Fibroblast of skin of back (primary cell): ENCODE data around the gene ZNF597.

Source experiments
- DNase-seq: peaks from one replicate; pipeline ENCODE4 v3.0.0-alpha.2; 2013

ZNF597 gene

DNA sequence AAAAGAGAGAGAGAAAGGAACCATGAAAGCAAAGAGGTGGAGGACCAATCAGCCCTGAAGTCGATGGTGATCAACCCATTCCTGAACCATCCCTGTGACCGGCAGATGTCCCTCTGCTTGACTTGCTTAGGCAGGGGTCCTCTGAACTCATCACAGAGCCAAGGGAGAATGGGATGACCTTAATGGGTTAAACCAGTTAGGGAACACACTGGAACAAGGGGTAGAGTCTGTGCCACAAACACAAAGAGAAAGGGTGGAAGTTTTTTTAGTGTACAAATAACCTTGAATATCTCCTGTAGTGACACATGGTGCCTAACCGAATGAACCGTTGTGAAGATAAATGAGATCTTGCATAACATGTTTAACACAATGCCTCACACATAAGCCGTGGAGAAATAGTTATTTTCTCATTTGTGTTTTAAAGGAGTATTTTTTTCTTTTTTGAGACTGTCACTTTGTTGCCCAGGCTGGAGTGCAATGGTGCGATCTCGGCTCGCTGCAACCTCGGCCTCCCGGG is 11.4 kb upstream of the ZNF597 start:
- no peak for DNase-seq

DNA sequence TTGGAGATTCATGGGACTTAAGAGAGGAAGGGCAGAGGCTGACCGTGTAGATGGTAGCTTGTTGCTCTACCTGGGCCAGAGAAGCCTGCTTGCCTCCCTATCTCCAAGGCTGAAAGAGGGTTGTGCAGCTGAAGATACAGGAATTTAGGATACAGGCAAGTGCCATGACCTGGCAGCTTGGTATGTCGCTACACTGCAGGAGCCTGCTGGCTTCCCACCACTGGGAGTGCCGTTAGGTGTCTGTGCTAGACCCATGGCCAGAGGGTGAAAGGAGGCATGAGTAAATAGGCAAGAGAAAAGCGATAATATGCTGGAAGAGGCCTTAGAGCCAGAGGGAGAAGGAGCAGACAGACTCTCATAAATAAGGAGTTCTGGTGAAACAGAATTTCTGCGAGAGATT is 10.8 kb upstream of the ZNF597 start:
- peak; percentile 24 for DNase-seq

DNA sequence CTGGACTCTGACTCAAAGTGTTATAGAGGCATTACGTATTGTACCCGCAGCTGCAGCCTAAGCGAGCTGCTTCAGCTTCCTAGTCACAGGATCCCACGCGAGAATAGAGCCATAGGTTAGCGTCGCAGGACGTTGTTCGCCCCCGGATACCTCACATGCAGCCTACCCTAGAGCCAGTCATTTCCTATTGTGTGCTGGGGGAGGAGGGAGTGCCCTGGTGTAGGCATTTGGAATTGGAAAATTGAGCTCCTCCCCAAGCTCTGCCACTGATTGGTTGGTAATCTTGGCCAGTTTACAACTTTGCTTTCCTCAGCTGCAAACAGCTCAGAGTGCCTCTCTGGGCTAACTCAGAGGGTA is 706 bp upstream of the ZNF597 start:
- DNase-seq, result peak; percentile 72

DNA sequence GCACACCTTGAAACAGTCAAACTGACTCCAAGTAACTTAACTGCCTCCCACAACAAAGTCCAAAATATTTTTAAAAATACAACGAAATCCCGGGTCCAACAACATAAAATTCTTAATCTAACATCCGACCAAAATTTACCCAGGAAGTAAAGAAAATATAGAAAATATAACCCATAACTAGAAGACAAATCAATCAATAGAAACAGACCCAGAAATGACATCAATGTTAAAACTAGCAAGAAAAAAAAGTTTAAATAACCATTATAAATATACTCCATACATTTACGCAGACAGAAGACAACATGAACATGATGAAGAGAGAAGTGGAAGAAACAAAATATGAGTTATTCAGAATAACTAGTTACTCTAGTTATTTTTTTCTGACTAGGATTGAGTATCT is 3.7 kb downstream of the ZNF597 start:
- DNase-seq, result no peak

- DNase-seq, result no peak
Measured at GRCh38 chr16:3434373-3434772, 8.9 kb downstream of the ZNF597 start.

DNA sequence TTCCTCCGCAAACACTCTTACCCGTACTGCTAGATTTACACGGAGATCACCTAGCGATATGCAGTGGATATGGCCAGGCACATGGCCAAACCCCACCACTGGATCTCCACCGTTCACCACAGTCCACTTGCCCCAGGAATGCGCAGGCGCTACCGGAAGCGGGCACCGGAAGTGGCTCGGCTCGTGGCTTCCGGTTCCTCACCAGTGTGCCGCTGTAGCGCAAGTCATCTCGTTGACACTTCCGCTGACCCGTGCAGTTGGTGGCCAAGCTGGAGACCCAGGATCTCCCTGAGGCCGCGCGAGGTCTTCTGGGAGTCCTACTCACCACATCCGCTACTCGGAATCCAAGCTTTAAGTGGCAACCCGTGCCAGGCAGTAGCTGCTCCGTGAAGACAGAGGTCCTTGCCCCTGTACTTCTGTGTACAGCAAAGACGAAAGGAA is 11.5 kb downstream of the ZNF597 start:
- DNase-seq, result peak; percentile 47

DNA sequence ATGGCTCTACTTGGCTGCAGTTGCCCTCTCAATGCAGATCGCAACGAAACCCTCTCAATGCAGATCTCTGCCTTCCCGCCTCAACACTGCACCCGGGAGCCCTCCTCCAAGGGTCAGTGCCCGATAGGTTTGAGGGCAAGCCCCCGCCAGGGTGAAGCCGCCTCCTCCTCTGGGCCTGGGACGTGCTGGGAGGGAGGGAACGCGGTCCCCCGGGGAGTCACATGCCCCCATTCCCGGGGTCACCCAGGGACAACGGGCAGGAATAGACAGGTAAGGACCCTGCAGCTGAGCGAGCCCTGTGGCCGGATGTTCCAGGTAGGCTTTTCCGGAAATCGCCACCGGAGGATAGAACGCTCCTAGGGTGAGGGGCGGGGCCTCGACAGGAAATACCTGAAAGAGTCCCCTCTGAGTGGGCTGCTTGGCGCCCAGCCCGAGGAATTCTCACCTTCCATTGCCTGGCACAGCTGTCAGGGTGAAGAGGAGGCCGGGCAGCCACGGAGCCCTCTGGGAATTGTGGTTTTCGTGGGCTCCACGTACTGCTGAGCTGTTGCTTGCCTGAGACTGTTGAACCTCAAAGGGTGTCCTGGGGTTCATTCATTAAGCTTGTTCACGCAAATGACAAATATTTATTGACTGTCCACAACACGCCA is 29.4 kb downstream of the ZNF597 start:
- no peak for DNase-seq

GRCh38 chr16:3408561-3409197 is 34.6 kb downstream of the ZNF597 start:
- DNase-seq, result no peak

DNA sequence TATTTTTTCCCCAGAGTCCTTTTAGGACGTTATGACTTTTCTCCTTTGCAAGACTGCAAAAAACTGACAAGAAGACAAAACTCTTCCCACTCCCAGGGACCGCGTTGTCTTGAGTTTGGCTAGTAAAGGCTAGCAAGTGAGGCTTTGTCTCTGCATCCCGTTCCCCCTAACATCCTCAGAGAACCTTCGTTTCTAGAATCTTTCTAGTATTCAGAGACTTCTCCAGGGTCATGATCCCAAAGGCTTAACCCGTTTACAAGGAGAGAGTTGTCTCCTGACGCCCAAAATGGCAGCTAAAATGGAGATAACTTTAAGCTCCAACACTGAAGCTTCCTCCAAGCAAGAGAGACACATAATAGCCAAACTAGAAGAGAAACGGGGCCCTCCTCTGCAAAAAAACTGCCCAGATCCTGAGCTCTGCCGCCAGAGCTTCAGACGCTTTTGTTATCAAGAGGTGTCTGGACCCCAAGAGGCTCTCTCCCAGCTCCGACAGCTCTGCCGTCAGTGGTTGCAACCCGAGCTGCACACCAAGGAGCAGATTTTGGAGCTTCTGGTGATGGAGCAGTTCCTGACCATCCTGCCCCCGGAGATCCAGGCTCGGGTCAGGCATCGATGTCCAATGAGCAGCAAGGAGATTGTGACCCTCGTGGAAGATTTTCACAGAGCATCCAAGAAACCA is 41.4 kb downstream of the ZNF597 start:
- DNase-seq, result peak; percentile 16

- peak; percentile 99 for DNase-seq
Measured at GRCh38 chr16:3400779-3401688, 42.3 kb downstream of the ZNF597 start, which contains the start of the genes ZNF174 and ZSCAN32. ZNF174 (plus strand) TSS chr16:3401215; CDS start chr16:3402005, 790 bp downstream. ZSCAN32 (minus strand) TSS chr16:3401004; CDS start chr16:3397557, 3,447 bp downstream.

DNA sequence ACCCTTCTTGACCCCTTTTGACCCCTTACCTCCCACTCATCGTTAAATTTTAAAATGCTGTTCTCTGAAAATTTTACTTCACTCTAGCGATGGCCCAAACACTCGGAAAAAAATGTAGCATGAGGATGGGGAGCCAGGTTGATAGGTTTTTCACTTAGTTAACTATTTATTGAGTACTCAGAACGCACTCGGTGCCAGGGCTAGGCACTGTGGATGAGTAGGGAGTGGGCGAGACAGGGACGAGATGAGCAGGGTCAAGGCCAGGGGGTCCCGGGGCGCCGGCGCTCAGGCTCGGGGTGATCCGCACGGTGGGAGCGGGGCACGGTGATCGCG is 42.9 kb downstream of the ZNF597 start:
- no peak for DNase-seq

- no peak for DNase-seq
Measured at GRCh38 chr16:3389663-3390338, 53.5 kb downstream of the ZNF597 start.

DNA sequence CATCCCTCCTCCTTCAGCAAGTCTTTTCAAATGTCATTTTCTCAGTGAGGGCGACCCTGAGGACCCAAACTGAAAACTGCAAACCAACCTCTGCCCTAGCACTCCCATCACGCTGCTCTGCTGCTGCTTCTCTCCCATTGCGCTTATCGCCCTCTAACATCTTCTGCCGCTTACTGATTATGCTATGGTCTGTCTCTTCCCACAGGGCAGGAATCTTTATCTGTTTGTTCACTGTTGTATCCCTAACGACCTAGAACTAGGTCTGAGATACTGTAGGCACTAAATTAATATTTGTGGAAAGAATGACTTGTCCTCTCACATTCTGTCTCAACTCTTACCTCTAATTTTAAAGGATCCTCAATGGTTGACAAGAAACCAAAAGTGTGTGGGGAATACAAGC is 55.0 kb downstream of the ZNF597 start:
- no peak for DNase-seq

DNA sequence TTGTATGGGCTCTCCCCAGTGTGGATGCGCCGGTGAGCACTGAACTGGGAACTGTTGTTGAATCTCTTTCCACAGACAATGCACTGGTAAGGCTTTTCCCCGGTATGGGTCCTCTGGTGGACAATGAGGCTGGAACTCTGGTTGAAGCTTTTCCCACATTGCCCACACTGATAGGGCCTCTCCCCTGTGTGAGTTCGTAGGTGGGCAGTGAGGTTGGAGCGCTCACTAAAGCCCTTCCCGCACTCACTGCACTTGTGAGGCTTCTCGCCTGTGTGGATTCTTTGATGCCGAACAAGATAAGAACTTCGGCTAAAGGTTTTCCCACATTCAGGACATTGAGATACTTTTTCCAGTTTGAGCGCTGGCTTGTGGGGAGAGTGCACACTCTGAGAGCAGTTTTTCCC is 60.3 kb downstream of the ZNF597 start:
- DNase-seq, result no peak
